D721Med (cell line): ENCODE data around the gene HIVEP2.

Experiments
- DNase-seq: peaks from one replicate; pipeline ENCODE4 v3.0.0; 2011; ENCODE audit warnings: low spot score; ENCODE audit not compliant: insufficient read length
- FAIRE-seq: peaks from 2 replicates; lab custom pipeline; 2011; peaks lifted over from hg19 to GRCh38; lab: Jason Lieb, UNC
- TF ChIP-seq, protein P1 (sequence below): IDR thresholded peaks from 2 replicates; pipeline ENCODE4 v1.5.1; 2012; ENCODE audit warnings: mild to moderate bottlenecking, control low read depth; ENCODE audit not compliant: insufficient read depth; ENCODE audit errors: missing control alignments

HIVEP2 gene

DNA sequence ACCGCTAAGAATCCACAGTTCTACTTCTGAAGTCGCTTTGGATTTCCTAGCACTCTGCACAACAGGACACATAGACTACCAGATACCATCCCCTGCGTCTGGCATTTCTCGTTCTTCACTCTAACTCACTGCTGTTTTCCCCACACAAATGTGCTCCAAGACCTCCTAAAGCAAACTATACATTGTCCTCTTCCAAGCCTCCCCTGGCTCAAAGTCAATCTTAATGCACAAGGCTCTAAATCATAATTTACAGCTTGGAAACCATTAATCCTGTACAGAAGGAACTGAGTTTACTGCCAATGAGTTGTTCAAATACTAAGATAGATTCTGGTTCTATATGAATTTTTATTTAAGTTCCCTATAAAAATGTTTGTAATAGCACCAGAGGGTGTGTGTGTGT lies 128.5 kb downstream of the HIVEP2 start:
- no peak for DNase-seq
- no peak for FAIRE-seq

DNA sequence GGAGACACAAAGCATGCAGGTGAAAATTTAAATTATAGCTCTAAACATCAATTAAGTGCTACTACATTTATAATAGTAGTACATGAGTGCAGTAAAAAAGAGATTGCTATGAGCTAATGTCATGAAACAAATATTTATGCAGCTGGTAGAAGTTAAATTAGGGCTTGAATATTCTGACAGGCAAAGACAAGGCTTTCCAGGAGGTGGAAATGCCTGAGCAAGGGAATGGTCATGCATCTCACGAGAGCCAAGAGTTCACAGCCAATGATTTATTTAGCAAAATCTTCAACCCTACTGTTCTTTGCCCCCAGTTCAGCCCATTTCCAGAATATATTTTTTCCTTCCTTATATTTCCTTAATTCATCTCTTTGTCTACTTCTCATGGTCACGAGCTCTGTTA lies 128.9 kb downstream of the HIVEP2 start:
- FAIRE-seq = no peak
- DNase-seq = no peak
- TF ChIP-seq, protein P1, sequence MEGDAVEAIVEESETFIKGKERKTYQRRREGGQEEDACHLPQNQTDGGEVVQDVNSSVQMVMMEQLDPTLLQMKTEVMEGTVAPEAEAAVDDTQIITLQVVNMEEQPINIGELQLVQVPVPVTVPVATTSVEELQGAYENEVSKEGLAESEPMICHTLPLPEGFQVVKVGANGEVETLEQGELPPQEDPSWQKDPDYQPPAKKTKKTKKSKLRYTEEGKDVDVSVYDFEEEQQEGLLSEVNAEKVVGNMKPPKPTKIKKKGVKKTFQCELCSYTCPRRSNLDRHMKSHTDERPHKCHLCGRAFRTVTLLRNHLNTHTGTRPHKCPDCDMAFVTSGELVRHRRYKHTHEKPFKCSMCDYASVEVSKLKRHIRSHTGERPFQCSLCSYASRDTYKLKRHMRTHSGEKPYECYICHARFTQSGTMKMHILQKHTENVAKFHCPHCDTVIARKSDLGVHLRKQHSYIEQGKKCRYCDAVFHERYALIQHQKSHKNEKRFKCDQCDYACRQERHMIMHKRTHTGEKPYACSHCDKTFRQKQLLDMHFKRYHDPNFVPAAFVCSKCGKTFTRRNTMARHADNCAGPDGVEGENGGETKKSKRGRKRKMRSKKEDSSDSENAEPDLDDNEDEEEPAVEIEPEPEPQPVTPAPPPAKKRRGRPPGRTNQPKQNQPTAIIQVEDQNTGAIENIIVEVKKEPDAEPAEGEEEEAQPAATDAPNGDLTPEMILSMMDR = no peak

More for the DNA sequence above, 128.5 kb downstream of the HIVEP2 start:
- TF ChIP-seq, protein P1 = no peak

- FAIRE-seq = no peak
Measured at GRCh38 chr6:142811923-142812322, 133.1 kb downstream of the HIVEP2 start.

DNA sequence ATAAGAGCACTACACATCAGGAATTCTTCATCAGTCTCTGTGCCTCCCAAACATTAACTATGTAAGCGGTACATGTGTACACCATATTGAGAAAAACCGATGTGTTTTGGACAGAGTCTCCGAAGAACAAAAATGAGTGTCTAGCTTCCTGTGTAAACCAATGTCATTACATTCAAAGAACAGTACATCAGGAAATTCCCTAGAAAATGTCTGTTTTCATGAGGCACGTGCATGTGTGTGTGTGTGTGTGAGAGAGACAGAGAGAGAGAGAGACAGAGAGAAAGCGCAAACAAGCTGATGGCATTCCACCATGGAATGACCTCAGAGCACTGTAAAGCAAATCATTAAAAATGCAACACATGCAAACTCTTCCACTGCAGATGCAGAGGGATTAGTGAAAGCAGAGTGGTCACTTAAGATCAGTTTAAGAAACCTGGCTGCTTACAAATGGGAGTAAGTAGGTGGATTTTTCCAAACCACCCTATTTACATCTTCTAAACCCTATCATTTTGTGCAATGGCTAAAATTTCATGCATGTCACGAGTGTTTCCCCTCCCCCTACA lies 133.9 kb downstream of the HIVEP2 start:
- no peak for FAIRE-seq
- TF ChIP-seq, protein P1 = no peak
- DNase-seq = no peak

More at GRCh38 chr6:142811923-142812322, 133.1 kb downstream of the HIVEP2 start:
- TF ChIP-seq, protein P1 = no peak
- DNase-seq = no peak

- no peak for DNase-seq
- FAIRE-seq = no peak
- TF ChIP-seq, protein P1 = no peak
Measured at GRCh38 chr6:142809947-142810346, 135.0 kb downstream of the HIVEP2 start.

DNA sequence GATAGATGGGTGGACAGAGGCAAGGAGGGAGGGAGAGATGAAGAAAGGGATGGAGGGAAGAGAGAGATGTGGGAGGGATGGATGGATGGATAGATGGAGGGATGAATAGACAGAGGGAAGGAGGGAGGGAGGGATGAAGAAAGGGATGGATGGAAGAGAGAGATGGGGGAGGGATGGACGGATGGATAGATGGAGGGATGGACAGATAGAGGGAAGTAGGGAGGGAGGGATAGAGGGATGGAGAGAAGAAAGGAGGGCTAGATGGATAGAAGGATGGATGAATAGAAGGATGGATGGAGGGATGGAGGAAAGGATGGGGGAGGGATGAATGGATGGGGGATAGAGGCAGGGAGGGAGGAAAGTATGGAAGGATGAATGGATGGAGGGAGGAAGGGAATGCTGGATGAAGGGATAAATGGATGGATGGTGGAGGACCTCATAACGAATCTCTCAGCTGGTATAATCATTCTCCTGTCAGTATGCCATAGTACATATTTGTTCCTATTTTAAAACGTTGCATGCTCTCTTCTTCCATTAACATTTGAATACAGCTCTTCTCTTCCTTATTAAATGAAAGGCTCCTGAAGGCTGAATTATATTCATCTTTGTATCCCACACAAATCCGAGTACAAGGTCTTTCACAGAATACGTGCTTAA lies 136.4 kb downstream of the HIVEP2 start:
- TF ChIP-seq, protein P1 = no peak
- DNase-seq (no peak), FAIRE-seq (no peak)

DNA sequence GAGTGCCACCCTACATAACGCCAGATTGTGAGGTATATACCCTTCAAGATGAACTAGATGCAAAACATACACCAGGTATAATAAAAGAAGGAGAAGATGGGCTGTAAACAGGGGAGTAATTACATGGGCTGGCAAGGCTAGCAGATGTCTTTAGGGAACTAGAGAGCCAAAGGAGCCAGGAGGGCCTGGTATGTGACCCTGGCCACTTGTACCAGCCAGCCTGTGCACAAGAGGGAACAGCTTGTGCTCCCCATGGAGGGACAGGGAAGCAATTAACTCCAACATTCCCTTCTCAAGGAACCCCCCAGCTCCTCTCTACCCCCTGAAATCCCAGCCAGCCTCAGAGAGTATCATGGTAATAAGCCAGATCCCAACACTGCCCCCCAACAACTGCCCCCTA lies 139.9 kb downstream of the HIVEP2 start:
- DNase-seq (no peak), FAIRE-seq (no peak)
- TF ChIP-seq, protein P1 = no peak
